SK-N-SH treated with all-trans-retinoic acid at 6 μM for 48 hours (cell line): ENCODE results near the gene CD4.

Experiments used
- ATAC-seq: fragments of 200-7000 bp; cut with Tn5 transposase; 3 replicates; pipeline ENCODE4 v1.9.1; 2020; ENCODE audit warnings: mild to moderate bottlenecking, moderate library complexity
- ARNTL ChIP-seq: fragments of 450-650 bp; formaldehyde crosslinking; IDR thresholded peaks from 2 replicates; pipeline ENCODE4 v1.5.0; 2020; ENCODE audit warnings: low read depth, mild to moderate bottlenecking, moderate library complexity, borderline replicate concordance
- BACH2 ChIP-seq: fragments of 250-450 bp; sonication (Bioruptor Pico); IDR thresholded peaks from 2 replicates; pipeline ENCODE4 v1.9.0; 2021; ENCODE audit warnings: mild to moderate bottlenecking, borderline replicate concordance
- ESRRG ChIP-seq: fragments of 250-450 bp; sonication (Bioruptor Pico); IDR thresholded peaks from 2 replicates; pipeline ENCODE4 v1.6.1; 2021; ENCODE audit warnings: mild to moderate bottlenecking
- GLIS3 ChIP-seq: fragments of 250-450 bp; sonication (Bioruptor Pico); IDR thresholded peaks from 2 replicates; pipeline ENCODE4 v1.5.0; 2020; ENCODE audit warnings: mild to moderate bottlenecking, moderate library complexity
- ISL1 ChIP-seq: fragments of 250-450 bp; sonication (Bioruptor Pico); IDR thresholded peaks from 2 replicates; pipeline ENCODE4 v2.1.2; 2022; ENCODE audit warnings: mild to moderate bottlenecking, moderate library complexity
- PATZ1 ChIP-seq: fragments of 250-450 bp; sonication (Bioruptor Pico); IDR thresholded peaks from 2 replicates; pipeline ENCODE4 v1.8.0; 2020; ENCODE audit warnings: mild to moderate bottlenecking, moderate library complexity, borderline replicate concordance
- PPARA ChIP-seq: fragments of 250-450 bp; sonication (Bioruptor Pico); IDR thresholded peaks from 2 replicates; pipeline ENCODE4 v1.5.0; 2020; ENCODE audit warnings: mild to moderate bottlenecking, borderline replicate concordance
- ZC3H10 ChIP-seq: fragments of 250-450 bp; sonication (Bioruptor Pico); IDR thresholded peaks from 2 replicates; pipeline ENCODE4 v1.5.1; 2021; ENCODE audit warnings: mild to moderate bottlenecking, moderate library complexity
- ZNF565 ChIP-seq: fragments of 450-650 bp; formaldehyde crosslinking; conservative IDR thresholded peaks from 2 replicates; pipeline ENCODE4 v1.5.0; 2020; ENCODE audit warnings: low read depth, mild to moderate bottlenecking, moderate library complexity
- ZNF70 ChIP-seq: fragments of 450-650 bp; formaldehyde crosslinking; IDR thresholded peaks from 2 replicates; pipeline ENCODE4 v1.5.0; 2020; ENCODE audit warnings: mild to moderate bottlenecking, moderate library complexity
- ZNF8 ChIP-seq: fragments of 450-650 bp; formaldehyde crosslinking; IDR thresholded peaks from 2 replicates; pipeline ENCODE4 v1.5.0; 2020; ENCODE audit warnings: mild to moderate bottlenecking, moderate library complexity
- TF ChIP-seq, protein P1 (sequence below): fragments of 250-450 bp; sonication (Bioruptor Pico); IDR thresholded peaks from 2 replicates; pipeline ENCODE4 v1.5.1; 2020; ENCODE audit warnings: low read depth, mild to moderate bottlenecking, moderate library complexity
- TF ChIP-seq, protein P2 (sequence below): fragments of 250-450 bp; sonication (Bioruptor Pico); IDR thresholded peaks from 2 replicates; pipeline ENCODE4 v1.8.0; 2021; ENCODE audit warnings: low read depth, mild to moderate bottlenecking, moderate library complexity, borderline replicate concordance
- TF ChIP-seq, protein P3 (sequence below): fragments of 250-450 bp; sonication (Bioruptor Pico); IDR thresholded peaks from 2 replicates; pipeline ENCODE4 v1.5.0; 2020; ENCODE audit warnings: mild to moderate bottlenecking, moderate library complexity
- TF ChIP-seq, protein P4 (sequence below): fragments of 250-450 bp; sonication (Bioruptor Pico); IDR thresholded peaks from 2 replicates; pipeline ENCODE4 v1.5.1; 2021; ENCODE audit warnings: mild to moderate bottlenecking, moderate library complexity

Gene CD4

DNA sequence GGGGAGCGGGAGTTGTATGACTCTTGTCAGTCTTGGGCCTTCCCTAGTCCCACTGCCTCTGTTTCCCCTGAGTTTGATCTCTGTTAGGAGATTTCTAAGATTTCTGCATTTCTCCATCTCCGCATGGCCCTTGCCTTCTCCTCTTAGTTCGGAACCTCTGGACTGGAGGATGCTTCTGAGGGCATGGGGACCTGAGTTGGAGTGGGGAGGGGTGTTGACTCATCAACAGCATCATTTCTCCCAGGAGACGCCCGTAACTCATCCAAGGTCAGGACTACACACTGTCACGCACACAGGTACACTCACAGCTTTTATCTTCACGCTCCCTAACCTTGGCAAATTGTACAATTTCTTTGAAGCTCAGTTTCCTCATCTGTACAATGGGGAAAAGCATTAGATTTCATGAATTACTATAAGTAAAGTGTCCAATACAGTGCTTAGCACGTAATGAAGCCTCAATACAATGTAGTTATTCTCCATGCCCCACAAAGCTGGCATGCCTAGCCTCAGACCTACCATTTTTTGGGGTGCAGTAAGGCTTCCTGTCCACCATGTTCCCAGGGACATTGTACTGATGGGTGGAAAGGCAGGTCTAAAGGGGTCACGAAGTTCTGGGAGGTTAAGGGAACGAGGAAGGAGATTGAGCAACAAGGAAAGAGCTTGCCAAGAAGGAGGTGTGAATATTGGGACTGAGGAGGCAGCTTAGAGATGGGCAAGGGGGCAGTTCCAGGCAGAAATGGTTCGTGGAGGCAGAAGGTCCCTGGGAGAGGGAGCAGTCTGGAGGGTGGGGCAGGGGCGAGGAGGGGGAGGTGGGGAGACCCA, 17.6 kb upstream of the CD4 start:
- no peak for ATAC-seq
- TF ChIP-seq ZC3H10 (CRISPR knock-in tag) = no peak
- TF ChIP-seq, all 23 proteins: peak for 0

- ATAC-seq = no peak
- TF ChIP-seq ZNF70 (CRISPR knock-in tag) (no peak), ARNTL (CRISPR knock-in tag) (no peak), ZNF8 (no peak), PATZ1 (CRISPR knock-in tag) (no peak), ZC3H10 (CRISPR knock-in tag) (no peak), ISL1 (CRISPR knock-in tag) (no peak), ZNF565 (CRISPR knock-in tag) (no peak), BACH2 (CRISPR knock-in tag) (no peak), GLIS3 (CRISPR knock-in tag) (no peak), ESRRG (no peak)
- TF ChIP-seq, protein P1, sequence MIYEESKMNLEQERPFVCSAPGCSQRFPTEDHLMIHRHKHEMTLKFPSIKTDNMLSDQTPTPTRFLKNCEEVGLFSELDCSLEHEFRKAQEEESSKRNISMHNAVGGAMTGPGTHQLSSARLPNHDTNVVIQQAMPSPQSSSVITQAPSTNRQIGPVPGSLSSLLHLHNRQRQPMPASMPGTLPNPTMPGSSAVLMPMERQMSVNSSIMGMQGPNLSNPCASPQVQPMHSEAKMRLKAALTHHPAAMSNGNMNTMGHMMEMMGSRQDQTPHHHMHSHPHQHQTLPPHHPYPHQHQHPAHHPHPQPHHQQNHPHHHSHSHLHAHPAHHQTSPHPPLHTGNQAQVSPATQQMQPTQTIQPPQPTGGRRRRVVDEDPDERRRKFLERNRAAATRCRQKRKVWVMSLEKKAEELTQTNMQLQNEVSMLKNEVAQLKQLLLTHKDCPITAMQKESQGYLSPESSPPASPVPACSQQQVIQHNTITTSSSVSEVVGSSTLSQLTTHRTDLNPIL (CRISPR knock-in tag) = no peak
- TF ChIP-seq, protein P2, sequence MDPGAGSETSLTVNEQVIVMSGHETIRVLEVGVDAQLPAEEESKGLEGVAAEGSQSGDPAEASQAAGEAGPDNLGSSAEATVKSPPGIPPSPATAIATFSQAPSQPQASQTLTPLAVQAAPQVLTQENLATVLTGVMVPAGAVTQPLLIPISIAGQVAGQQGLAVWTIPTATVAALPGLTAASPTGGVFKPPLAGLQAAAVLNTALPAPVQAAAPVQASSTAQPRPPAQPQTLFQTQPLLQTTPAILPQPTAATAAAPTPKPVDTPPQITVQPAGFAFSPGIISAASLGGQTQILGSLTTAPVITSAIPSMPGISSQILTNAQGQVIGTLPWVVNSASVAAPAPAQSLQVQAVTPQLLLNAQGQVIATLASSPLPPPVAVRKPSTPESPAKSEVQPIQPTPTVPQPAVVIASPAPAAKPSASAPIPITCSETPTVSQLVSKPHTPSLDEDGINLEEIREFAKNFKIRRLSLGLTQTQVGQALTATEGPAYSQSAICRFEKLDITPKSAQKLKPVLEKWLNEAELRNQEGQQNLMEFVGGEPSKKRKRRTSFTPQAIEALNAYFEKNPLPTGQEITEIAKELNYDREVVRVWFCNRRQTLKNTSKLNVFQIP (CRISPR knock-in tag) = no peak
- TF ChIP-seq, protein P3, sequence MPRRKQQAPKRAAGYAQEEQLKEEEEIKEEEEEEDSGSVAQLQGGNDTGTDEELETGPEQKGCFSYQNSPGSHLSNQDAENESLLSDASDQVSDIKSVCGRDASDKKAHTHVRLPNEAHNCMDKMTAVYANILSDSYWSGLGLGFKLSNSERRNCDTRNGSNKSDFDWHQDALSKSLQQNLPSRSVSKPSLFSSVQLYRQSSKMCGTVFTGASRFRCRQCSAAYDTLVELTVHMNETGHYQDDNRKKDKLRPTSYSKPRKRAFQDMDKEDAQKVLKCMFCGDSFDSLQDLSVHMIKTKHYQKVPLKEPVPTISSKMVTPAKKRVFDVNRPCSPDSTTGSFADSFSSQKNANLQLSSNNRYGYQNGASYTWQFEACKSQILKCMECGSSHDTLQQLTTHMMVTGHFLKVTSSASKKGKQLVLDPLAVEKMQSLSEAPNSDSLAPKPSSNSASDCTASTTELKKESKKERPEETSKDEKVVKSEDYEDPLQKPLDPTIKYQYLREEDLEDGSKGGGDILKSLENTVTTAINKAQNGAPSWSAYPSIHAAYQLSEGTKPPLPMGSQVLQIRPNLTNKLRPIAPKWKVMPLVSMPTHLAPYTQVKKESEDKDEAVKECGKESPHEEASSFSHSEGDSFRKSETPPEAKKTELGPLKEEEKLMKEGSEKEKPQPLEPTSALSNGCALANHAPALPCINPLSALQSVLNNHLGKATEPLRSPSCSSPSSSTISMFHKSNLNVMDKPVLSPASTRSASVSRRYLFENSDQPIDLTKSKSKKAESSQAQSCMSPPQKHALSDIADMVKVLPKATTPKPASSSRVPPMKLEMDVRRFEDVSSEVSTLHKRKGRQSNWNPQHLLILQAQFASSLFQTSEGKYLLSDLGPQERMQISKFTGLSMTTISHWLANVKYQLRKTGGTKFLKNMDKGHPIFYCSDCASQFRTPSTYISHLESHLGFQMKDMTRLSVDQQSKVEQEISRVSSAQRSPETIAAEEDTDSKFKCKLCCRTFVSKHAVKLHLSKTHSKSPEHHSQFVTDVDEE (CRISPR knock-in tag) = no peak
Observed at GRCh38 chr12:6772331-6772695, 17.0 kb upstream of the CD4 start, which contains the start of gene LAG3. Gene LAG3, plus strand, starts transcription at chr12:6772520. Its CDS starts 333 bp downstream, at chr12:6772853.

DNA sequence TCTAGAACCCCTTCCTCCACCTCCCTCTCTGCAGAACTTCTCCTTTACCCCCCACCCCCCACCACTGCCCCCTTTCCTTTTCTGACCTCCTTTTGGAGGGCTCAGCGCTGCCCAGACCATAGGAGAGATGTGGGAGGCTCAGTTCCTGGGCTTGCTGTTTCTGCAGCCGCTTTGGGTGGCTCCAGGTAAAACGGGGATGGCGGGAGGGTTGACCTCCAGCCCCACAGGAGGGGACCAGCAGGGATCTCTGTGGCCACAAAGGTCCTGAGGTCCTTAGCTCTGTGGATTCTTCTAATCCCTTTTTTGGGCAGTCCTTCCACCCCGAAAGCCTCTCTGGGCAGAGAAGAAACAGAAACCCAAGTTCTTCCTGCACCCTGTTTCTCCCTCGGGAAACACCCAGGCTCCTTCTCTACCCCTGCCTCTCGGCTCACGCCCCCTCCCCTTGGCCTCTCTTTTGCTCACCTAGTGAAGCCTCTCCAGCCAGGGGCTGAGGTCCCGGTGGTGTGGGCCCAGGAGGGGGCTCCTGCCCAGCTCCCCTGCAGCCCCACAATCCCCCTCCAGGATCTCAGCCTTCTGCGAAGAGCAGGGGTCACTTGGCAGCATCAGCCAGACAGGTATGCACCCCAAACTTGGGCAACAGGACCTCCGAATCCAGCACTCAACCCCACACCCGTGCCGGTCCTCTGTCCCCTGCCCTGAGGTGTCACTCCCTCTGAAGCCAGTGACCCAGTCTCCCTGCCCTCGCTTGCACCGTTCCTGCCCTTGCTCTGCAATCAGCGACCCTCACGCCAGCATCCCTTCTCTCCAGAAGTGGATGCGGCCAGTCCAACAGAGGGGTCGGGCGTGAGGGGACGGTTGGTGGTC, 16.4 kb upstream of the CD4 start:
- TF ChIP-seq, protein P4, sequence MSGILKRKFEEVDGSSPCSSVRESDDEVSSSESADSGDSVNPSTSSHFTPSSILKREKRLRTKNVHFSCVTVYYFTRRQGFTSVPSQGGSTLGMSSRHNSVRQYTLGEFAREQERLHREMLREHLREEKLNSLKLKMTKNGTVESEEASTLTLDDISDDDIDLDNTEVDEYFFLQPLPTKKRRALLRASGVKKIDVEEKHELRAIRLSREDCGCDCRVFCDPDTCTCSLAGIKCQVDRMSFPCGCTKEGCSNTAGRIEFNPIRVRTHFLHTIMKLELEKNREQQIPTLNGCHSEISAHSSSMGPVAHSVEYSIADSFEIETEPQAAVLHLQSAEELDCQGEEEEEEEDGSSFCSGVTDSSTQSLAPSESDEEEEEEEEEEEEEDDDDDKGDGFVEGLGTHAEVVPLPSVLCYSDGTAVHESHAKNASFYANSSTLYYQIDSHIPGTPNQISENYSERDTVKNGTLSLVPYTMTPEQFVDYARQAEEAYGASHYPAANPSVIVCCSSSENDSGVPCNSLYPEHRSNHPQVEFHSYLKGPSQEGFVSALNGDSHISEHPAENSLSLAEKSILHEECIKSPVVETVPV (CRISPR knock-in tag) = no peak
- no peak for TF ChIP-seq ZNF70 (CRISPR knock-in tag)
- no peak for TF ChIP-seq PPARA (CRISPR knock-in tag)
- TF ChIP-seq PATZ1 (CRISPR knock-in tag) = no peak
- no peak for TF ChIP-seq GLIS3 (CRISPR knock-in tag)
- TF ChIP-seq ZNF8 = no peak
- TF ChIP-seq, protein P1 (CRISPR knock-in tag) = no peak
- no peak for ATAC-seq
